ENCODE measurements around the gene LNX1.

Gene LNX1

DNA sequence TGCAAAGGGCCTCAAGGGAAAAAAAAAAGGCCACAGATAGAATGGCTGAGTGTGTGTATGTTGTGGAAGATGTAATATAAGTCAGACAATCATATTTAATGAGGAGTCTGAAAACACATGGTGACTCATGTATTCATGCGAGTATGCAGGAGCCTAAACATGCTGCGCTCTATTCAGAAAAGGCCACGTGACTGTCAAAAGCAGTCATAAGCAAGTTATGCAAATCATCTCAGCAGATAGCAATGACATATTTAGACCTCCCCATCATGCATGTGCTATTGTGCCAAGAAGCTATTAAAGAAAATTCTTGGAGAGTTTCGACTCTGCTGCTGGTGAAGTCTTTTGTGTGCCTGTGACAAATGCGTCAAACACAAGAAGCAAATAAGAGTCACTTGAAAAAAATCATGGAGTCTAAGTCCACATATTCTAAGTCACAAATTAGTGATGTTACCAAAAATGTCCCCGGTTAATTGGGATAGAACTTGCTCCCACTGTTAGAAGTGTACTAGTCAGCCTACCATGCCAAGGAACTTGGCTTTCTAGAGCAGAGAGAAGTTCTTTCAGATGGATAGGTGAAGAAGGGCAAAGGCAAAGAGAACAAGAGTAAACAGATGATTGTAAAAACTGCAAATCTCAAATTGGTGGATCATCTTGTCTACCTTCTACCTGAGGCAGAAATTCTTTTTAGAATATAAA is 5.0 kb downstream of the LNX1 start:
- H3K4me1 ChIP-seq (ENCODE audit: control insufficient read depth, insufficient read depth, low read length): peaks cover 10% of the 10 kb centered on the region; the same call in 1 of the 2 replicates
- no peak overlapping the region for H3K27ac ChIP-seq (ENCODE audit: low read depth, low read length)
- no peak overlapping the region for H3K9ac ChIP-seq (ENCODE audit: low read length)

DNA sequence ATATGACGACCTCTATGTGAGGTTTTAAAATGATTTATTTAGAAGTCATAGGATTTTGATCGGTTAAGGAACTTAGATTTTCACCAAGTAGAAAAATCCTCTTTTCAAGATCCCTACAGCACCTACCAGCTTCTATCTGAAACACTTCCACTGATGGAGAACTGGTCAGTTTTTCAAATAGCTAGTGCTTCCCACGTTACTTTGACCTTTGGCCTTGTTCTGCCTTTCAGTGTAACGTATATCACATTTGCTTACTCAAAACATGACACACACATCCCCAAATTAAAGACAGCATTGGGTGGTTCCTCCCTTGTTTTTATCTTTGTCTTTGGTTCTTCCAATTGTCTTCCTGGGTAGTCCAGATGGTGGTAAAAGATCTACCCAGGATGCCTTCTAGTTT is 6.6 kb downstream of the LNX1 start:
- Histone ChIP-seq H3K27me3 (ENCODE audit: control insufficient read depth, insufficient read depth, low read length) (no peaks in the 10 kb centered on the region), H3K9ac (ENCODE audit: low read length) (no peak overlapping the region), H3K4me3 (ENCODE audit: low read depth, low read length) (no peak overlapping the region), H3K36me3 (ENCODE audit: control insufficient read depth, insufficient read depth, low read length) (no peaks in the 10 kb centered on the region), H3K4me1 (ENCODE audit: control insufficient read depth, insufficient read depth, low read length) (no peaks in the 10 kb centered on the region; the same call in 1 of the 2 replicates), H3K27ac (ENCODE audit: low read depth, low read length) (no peak overlapping the region), H3K9me3 (ENCODE audit: control insufficient read depth, insufficient read depth, low read depth, low read length) (no peaks in the 10 kb centered on the region)

More for the DNA sequence above, 5.0 kb downstream of the LNX1 start:
- Histone ChIP-seq H3K36me3 (ENCODE audit: control insufficient read depth, insufficient read depth, low read length) (no peaks in the 10 kb centered on the region), H3K9me3 (ENCODE audit: control insufficient read depth, insufficient read depth, low read depth, low read length) (no peaks in the 10 kb centered on the region), H3K4me3 (ENCODE audit: low read depth, low read length) (no peak overlapping the region), H3K27me3 (ENCODE audit: control insufficient read depth, insufficient read depth, low read length) (no peaks in the 10 kb centered on the region)

DNA sequence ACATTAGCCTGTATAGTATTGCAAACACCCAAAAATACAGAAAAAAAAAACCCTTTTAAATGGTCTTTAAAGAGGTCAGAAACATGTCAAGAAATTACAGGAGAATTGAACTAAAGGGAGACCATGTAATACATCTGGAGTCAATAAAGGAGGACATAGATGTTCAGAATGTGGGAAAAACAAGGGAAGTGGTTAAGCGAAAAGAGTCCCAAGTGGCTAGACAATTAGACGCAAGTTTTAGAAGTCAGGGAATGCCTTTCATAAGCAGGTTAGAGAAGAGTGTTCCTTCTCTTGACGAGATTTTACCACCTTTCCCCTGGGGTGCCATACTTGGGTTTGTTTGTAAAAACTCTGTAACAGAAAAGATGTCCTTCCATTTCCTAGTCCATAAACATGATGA is 7.8 kb downstream of the LNX1 start:
- no peak overlapping the region for H3K27ac ChIP-seq (ENCODE audit: low read depth, low read length)
- H3K36me3 ChIP-seq (ENCODE audit: control insufficient read depth, insufficient read depth, low read length): no peaks in the 10 kb centered on the region
- H3K4me3 ChIP-seq (ENCODE audit: low read depth, low read length): no peak overlapping the region
- H3K4me1 ChIP-seq (ENCODE audit: control insufficient read depth, insufficient read depth, low read length): no peaks in the 10 kb centered on the region; the same call in 1 of the 2 replicates
- no peaks in the 10 kb centered on the region for H3K27me3 ChIP-seq (ENCODE audit: control insufficient read depth, insufficient read depth, low read length)
- no peaks in the 10 kb centered on the region for H3K9me3 ChIP-seq (ENCODE audit: control insufficient read depth, insufficient read depth, low read depth, low read length)
- H3K9ac ChIP-seq (ENCODE audit: low read length): no peak overlapping the region

DNA sequence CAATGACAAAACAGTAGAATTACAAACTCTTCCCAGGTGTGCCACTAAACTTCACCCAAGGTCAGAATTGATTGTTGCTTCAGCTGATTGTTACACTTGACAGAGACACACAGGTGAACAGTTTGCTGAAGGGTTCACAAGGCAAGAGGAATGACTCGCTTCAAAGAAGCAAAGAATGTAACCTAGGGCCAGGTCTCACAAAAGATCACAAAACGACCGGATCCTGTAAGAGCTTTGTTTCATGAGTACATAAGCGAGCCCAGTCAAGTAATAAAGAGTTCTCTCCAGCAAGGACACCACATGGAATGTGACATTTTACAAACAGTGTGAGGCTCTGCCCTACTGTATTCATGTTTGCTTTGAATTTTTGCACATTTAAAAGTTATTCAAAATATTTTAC is 9.1 kb downstream of the LNX1 start:
- Histone ChIP-seq H3K36me3 (ENCODE audit: control insufficient read depth, insufficient read depth, low read length) (no peaks in the 10 kb centered on the region), H3K27ac (ENCODE audit: low read depth, low read length) (no peak overlapping the region), H3K27me3 (ENCODE audit: control insufficient read depth, insufficient read depth, low read length) (no peaks in the 10 kb centered on the region), H3K9me3 (ENCODE audit: control insufficient read depth, insufficient read depth, low read depth, low read length) (no peaks in the 10 kb centered on the region), H3K4me1 (ENCODE audit: control insufficient read depth, insufficient read depth, low read length) (no peaks in the 10 kb centered on the region; the same call in 1 of the 2 replicates), H3K9ac (ENCODE audit: low read length) (no peak overlapping the region), H3K4me3 (ENCODE audit: low read depth, low read length) (no peak overlapping the region)

DNA sequence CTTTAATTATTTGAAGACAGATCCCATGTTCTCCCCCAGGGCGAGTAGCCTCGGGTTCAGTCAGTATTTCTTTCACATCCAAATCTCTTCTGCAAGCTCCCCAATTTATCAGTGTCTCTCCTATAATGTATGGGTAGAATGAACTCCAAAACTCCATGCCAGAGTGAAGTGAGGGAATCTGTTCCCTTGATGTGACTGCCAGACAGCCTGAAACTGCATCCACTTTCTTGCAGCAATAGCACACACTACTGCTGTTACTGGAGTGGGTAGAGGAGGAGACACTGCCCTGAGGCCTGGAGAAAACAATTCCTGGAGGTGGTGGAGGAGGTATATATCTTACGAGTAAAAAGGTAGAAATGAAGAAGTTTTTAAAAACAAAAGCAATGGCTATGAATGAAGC is 11.0 kb downstream of the LNX1 start:
- H3K36me3 ChIP-seq (ENCODE audit: control insufficient read depth, insufficient read depth, low read length): no peaks in the 10 kb centered on the region
- no peak overlapping the region for H3K4me3 ChIP-seq (ENCODE audit: low read depth, low read length)
- no peak overlapping the region for H3K27ac ChIP-seq (ENCODE audit: low read depth, low read length)
- no peaks in the 10 kb centered on the region for H3K27me3 ChIP-seq (ENCODE audit: control insufficient read depth, insufficient read depth, low read length)
- no peaks in the 10 kb centered on the region for H3K9me3 ChIP-seq (ENCODE audit: control insufficient read depth, insufficient read depth, low read depth, low read length)
- H3K9ac ChIP-seq (ENCODE audit: low read length): no peak overlapping the region
- H3K4me1 ChIP-seq (ENCODE audit: control insufficient read depth, insufficient read depth, low read length): no peaks in the 10 kb centered on the region; the same call in 1 of the 2 replicates

DNA sequence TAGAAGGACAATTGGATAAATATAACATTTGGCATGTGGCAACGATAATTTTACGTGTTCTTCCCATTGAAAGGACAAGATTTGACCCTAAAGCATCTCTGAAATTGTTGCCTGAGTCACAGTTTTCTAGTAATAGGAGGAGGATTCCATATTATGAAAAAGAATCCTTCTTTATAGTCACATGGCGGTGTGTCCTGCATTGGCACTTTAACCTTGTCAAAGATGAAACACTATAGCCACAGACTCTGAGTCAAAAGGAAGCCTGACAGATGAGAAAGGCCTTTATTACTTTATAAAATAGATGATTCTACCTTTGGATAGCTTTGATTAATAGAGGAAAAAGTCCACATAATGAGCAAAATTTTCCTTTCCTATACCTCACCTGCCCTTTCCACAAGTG is 11.5 kb downstream of the LNX1 start:
- Histone ChIP-seq H3K9ac (ENCODE audit: low read length) (no peak overlapping the region), H3K4me1 (ENCODE audit: control insufficient read depth, insufficient read depth, low read length) (no peaks in the 10 kb centered on the region; the same call in 1 of the 2 replicates), H3K27ac (ENCODE audit: low read depth, low read length) (no peak overlapping the region), H3K4me3 (ENCODE audit: low read depth, low read length) (no peak overlapping the region), H3K9me3 (ENCODE audit: control insufficient read depth, insufficient read depth, low read depth, low read length) (no peaks in the 10 kb centered on the region), H3K36me3 (ENCODE audit: control insufficient read depth, insufficient read depth, low read length) (no peaks in the 10 kb centered on the region), H3K27me3 (ENCODE audit: control insufficient read depth, insufficient read depth, low read length) (no peaks in the 10 kb centered on the region)

DNA sequence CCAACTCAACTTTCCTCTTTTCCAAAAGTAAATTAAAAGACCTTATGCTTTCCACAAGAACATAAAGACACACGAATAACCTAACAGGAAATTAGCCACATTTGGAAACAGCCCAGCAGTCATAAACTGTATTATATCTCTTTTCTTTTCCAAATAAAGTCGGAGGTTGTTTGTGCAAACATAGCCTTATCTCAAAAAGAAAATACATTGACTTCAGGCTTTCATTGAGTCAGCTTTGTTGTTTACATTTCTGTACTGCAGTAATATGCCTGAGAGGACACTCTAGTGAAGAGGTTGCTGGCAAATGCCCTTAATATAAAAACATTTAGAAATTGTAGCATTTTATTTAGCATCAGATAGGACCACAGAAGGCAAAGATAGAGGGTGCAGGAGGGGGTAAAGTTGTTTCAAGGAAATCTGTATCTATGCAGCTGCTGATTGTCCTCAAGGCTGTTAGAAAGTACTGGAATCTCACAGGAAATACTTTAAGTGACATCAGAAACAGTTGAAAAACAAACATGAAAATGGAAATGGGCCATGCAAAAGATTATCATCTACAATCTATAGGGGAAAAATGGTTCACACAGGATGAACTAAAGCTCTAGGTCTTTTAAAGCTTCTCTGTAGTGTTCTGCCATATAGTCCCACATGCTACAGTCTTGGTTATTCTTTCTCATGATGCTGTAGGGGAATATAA is 14.5 kb downstream of the LNX1 start:
- Histone ChIP-seq H3K27me3 (ENCODE audit: control insufficient read depth, insufficient read depth, low read length) (no peaks in the 10 kb centered on the region), H3K4me1 (ENCODE audit: control insufficient read depth, insufficient read depth, low read length) (no peaks in the 10 kb centered on the region), H3K27ac (ENCODE audit: low read depth, low read length) (no peak overlapping the region), H3K9me3 (ENCODE audit: control insufficient read depth, insufficient read depth, low read depth, low read length) (no peaks in the 10 kb centered on the region), H3K9ac (ENCODE audit: low read length) (no peak overlapping the region), H3K36me3 (ENCODE audit: control insufficient read depth, insufficient read depth, low read length) (no peaks in the 10 kb centered on the region), H3K4me3 (ENCODE audit: low read depth, low read length) (no peak overlapping the region)

DNA sequence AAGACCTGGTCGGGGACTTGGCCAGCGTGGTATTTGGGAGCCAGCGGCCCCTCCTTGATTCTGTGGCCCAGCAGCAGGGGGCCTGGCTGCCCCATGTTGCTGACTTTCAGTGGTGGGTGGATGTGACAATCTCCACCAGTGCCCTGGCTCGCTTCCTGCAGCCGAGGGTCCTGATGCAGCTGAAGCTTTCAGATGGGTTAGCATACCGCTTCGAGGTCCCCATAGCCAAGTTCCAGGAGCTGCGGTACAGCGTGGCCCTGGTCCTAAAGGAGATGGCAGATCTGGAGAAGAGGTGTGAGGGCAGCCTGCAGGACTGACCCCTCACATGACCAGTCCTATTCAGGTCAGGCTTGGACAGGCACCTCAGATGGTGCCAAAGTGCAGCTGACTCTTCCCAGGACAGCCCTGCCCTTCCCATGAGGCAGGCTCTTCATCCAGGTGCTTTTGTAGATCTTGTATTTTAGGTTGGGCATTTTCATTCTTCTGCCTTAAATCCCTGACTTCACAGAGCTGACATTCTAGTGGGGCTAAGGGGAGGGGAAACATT is 15.1 kb downstream of the LNX1 start:
- Histone ChIP-seq H3K9me3 (ENCODE audit: control insufficient read depth, insufficient read depth, low read depth, low read length) (no peaks in the 10 kb centered on the region), H3K4me3 (ENCODE audit: low read depth, low read length) (no peak overlapping the region), H3K27ac (ENCODE audit: low read depth, low read length) (no peak overlapping the region), H3K4me1 (ENCODE audit: control insufficient read depth, insufficient read depth, low read length) (no peaks in the 10 kb centered on the region), H3K36me3 (ENCODE audit: control insufficient read depth, insufficient read depth, low read length) (no peaks in the 10 kb centered on the region), H3K9ac (ENCODE audit: low read length) (no peak overlapping the region), H3K27me3 (ENCODE audit: control insufficient read depth, insufficient read depth, low read length) (no peaks in the 10 kb centered on the region)

DNA sequence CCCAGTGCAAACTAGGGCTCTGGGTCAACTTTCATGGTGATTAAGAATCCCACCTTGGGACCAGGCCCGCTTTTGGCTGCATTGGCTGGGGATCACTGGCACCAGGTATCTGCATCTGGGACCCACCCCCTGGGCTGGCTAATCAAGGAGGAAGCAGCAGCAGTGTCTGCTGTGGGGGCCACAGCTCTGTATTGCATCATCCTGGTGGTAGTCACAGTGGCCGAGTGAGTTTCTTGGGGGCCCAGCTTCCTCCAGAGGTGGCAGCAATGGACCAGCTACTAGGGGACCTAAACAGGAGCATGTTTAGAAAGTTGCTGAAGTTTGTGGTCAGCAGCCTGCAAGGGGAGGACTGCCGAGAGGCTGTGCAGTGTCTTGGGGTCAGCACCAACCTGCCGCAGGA is 15.7 kb downstream of the LNX1 start:
- H3K9me3 ChIP-seq (ENCODE audit: control insufficient read depth, insufficient read depth, low read depth, low read length): no peaks in the 10 kb centered on the region
- no peaks in the 10 kb centered on the region for H3K4me1 ChIP-seq (ENCODE audit: control insufficient read depth, insufficient read depth, low read length)
- H3K9ac ChIP-seq (ENCODE audit: low read length): no peak overlapping the region
- no peaks in the 10 kb centered on the region for H3K27me3 ChIP-seq (ENCODE audit: control insufficient read depth, insufficient read depth, low read length)
- no peaks in the 10 kb centered on the region for H3K36me3 ChIP-seq (ENCODE audit: control insufficient read depth, insufficient read depth, low read length)
- no peak overlapping the region for H3K27ac ChIP-seq (ENCODE audit: low read depth, low read length)
- no peak overlapping the region for H3K4me3 ChIP-seq (ENCODE audit: low read depth, low read length)

DNA sequence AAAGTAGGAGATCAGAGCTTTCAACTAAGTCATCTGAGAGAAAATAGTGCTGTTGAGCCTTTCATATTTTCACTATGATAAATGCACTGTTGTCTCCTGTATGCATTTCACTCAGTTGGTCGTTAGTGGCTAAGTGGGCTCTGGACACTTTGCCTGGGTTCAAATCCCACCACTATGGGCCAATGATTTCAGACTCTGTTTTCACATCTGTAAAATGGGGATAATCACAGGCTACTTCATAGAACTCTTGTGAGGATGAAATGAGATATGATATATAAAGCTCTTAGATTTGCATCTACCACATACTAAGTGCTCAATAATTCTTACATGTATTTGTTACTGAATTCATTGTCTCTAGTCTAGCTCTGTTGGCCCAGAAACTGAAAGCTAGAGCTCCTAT is 16.8 kb downstream of the LNX1 start:
- Histone ChIP-seq H3K27ac (ENCODE audit: low read depth, low read length) (no peak overlapping the region), H3K9ac (ENCODE audit: low read length) (no peak overlapping the region), H3K36me3 (ENCODE audit: control insufficient read depth, insufficient read depth, low read length) (no peaks in the 10 kb centered on the region), H3K9me3 (ENCODE audit: control insufficient read depth, insufficient read depth, low read depth, low read length) (no peaks in the 10 kb centered on the region), H3K4me3 (ENCODE audit: low read depth, low read length) (no peak overlapping the region), H3K4me1 (ENCODE audit: control insufficient read depth, insufficient read depth, low read length) (no peaks in the 10 kb centered on the region), H3K27me3 (ENCODE audit: control insufficient read depth, insufficient read depth, low read length) (no peaks in the 10 kb centered on the region)

DNA sequence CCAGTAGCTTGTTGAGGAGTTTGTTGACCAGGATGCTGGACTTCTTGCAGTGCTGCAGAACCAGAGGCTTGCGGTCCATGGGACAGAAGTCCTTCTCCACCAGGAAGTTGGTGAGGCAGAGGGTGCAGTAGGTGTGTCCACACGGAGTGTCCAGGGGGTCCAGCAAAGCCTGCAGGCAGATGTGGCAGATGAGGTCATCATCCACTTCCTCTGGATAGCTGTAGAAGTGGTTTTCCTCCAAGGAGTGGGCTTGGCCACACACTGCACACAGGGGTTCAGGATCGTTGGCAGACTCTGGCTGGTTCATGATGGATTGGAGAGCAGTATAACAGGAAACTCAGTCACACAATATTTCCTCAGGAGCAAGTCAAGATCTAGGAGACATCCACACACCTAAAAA is 17.6 kb downstream of the LNX1 start:
- Histone ChIP-seq H3K9ac (ENCODE audit: low read length) (no peak overlapping the region), H3K9me3 (ENCODE audit: control insufficient read depth, insufficient read depth, low read depth, low read length) (no peaks in the 10 kb centered on the region), H3K4me1 (ENCODE audit: control insufficient read depth, insufficient read depth, low read length) (no peaks in the 10 kb centered on the region), H3K27me3 (ENCODE audit: control insufficient read depth, insufficient read depth, low read length) (no peaks in the 10 kb centered on the region), H3K36me3 (ENCODE audit: control insufficient read depth, insufficient read depth, low read length) (no peaks in the 10 kb centered on the region), H3K27ac (ENCODE audit: low read depth, low read length) (no peak overlapping the region), H3K4me3 (ENCODE audit: low read depth, low read length) (no peak overlapping the region)
